ENCODE results near the gene SLC66A2. TPM values are rescaled to one million over a fixed set of nuclear protein-coding genes. Genes with fewer than 3 reads are reported as not detected.

Gene SLC66A2
- total and polyA plus RNA-seq, 2 donors (not counting 1 experiment from before 2014, with no cell fraction given) = 44.4 to 45.1 TPM

DNA sequence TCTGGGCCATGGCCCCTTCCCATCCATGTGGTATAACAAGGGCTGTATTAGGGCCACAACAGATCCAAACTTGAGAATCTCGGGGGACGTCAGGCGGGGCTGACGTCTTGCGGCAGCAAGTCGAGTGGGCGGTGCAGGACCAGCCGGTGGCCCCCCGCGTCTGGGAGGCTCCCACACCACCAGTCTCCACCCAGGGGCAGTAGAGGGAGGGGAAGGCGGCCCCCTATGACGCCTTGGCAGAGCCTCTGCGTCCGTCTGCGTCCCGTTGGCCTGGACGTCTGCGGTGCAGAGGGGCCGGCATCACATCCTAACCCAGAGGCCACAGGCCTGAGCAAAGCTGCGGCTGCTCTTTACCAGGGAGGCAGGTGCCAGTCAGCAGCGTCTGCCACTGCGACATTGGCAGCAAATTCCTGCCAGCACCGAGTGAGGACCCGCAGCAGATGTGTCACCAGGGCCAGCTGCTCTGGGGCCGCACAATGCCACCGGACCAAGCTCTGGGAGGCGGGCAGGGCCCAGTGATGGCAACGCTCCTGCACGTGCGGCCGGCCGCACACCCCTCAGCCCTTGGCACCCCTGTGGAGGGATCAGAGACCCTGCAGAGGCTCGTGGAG is 79.9 kb downstream of the SLC66A2 start:
- no peaks in the 10 kb centered on the region for H3K36me3 ChIP-seq (replicated peaks in 1 of 2; ENCODE audit: control extremely low read depth in 1 of 2, control insufficient read depth in 1 of 2, extremely low read depth in 1 of 2, insufficient read depth in 2 of 2, low read length in 1 of 2)
- ChIA-PET POLR2A (no interaction called here), CTCF (no interaction called here)
- no peak for ATAC-seq (ENCODE audit: low read depth)
- no peak overlapping the region for H3K4me2 ChIP-seq (replicated peaks; ENCODE audit: low read depth, low read length, poor library complexity, severe bottlenecking)
- no peak overlapping the region for H3K4me3 ChIP-seq (ENCODE audit: control extremely low read depth in 1 of 5, extremely low read depth in 1 of 5, insufficient read depth in 1 of 5, low read depth in 2 of 5, low read length in 4 of 5)
- H3K27me3 Mint-ChIP-seq = no peaks in the 10 kb centered on the region
- H3K27ac ChIP-seq (ENCODE audit: low read length in 2 of 2) = no peak overlapping the region
- TF ChIP-seq, protein P1, sequence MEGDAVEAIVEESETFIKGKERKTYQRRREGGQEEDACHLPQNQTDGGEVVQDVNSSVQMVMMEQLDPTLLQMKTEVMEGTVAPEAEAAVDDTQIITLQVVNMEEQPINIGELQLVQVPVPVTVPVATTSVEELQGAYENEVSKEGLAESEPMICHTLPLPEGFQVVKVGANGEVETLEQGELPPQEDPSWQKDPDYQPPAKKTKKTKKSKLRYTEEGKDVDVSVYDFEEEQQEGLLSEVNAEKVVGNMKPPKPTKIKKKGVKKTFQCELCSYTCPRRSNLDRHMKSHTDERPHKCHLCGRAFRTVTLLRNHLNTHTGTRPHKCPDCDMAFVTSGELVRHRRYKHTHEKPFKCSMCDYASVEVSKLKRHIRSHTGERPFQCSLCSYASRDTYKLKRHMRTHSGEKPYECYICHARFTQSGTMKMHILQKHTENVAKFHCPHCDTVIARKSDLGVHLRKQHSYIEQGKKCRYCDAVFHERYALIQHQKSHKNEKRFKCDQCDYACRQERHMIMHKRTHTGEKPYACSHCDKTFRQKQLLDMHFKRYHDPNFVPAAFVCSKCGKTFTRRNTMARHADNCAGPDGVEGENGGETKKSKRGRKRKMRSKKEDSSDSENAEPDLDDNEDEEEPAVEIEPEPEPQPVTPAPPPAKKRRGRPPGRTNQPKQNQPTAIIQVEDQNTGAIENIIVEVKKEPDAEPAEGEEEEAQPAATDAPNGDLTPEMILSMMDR (IDR thresholded peaks at IDR 0.05) = no peak
- no peak for TF ChIP-seq EZH2 (IDR thresholded peaks at IDR 0.05; ENCODE audit: borderline replicate concordance, insufficient read depth, low read depth, low read length, poor library complexity, severe bottlenecking)
- no peak overlapping the region for H2AFZ ChIP-seq (ENCODE audit: insufficient read depth, low read depth, low read length, poor library complexity, severe bottlenecking)
- no peaks in the 10 kb centered on the region for H3K4me1 Mint-ChIP-seq
- H3K9me3 Mint-ChIP-seq (ENCODE audit: insufficient read depth) = no peaks in the 10 kb centered on the region
- H3K4me3 Mint-ChIP-seq = no peak overlapping the region
- peaks cover 0 to 5% (median 0%) of the 10 kb centered on the region in 3 donors for H3K9me3 ChIP-seq (ENCODE audit: control extremely low read depth in 1 of 3, control insufficient read depth in 2 of 3, insufficient read depth in 1 of 3, low read length in 2 of 3)
- 90% methylated on average over 28 of the region's 33 CpGs for WGBS (ENCODE audit: insufficient coverage)
- no peak overlapping the region for H3K9ac ChIP-seq (ENCODE audit: low read length)
- no peaks in the 10 kb centered on the region for H4K20me1 ChIP-seq (ENCODE audit: control insufficient read depth, insufficient read depth, low read length, poor library complexity, severe bottlenecking)
- no peak for DNase-seq
- intact Hi-C loops (cut with micrococcal nuclease) = no loop called here
- no peaks in the 10 kb centered on the region for H3K4me1 ChIP-seq (ENCODE audit: control insufficient read depth in 2 of 2, insufficient read depth in 2 of 2, low read length in 2 of 2)
- no peaks in the 10 kb centered on the region for H3K79me2 ChIP-seq (ENCODE audit: control insufficient read depth, insufficient read depth, low read length)
- peaks cover 0 to 4% (median 0%) of the 10 kb centered on the region in 4 experiments for H3K27me3 ChIP-seq (replicated peaks in 1 of 4; ENCODE audit: control extremely low read depth in 1 of 4, control insufficient read depth in 3 of 4, insufficient read depth in 4 of 4, low read length in 3 of 4)
- no peak overlapping the region for H3K27ac Mint-ChIP-seq

DNA sequence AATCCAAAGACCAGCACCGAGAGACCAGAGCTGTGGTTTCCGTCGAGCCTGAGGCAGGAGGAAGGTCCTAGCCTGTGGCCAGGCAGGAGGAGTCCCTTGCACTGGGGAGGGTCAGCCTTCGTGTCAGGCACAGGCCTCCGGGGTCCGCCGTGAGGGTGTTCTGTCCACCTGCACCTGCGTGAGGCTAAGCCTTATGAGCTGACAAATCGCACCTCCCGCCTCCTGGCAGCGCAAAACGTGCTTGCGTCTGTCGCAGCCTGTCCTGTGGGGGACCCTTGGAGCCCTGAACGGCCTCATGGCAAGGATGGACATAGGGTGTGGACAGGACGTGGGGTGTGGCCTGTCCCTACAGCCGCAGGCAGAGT is 80.4 kb downstream of the SLC66A2 start:
- H3K27ac Mint-ChIP-seq = no peak overlapping the region
- 94% methylated on average over 17 of the region's 17 CpGs for WGBS (ENCODE audit: insufficient coverage)
- H3K4me2 ChIP-seq (replicated peaks; ENCODE audit: low read depth, low read length, poor library complexity, severe bottlenecking) = no peak overlapping the region

More for the DNA sequence above, 80.4 kb downstream of the SLC66A2 start:
- Mint-ChIP-seq H3K4me3 (no peak overlapping the region), H3K4me1 (no peaks in the 10 kb centered on the region), H3K9me3 (ENCODE audit: insufficient read depth) (no peaks in the 10 kb centered on the region), H3K27me3 (no peaks in the 10 kb centered on the region)
- Histone ChIP-seq H3K4me3 (ENCODE audit: control extremely low read depth in 1 of 5, extremely low read depth in 1 of 5, insufficient read depth in 1 of 5, low read depth in 2 of 5, low read length in 4 of 5) (no peak overlapping the region), H3K79me2 (ENCODE audit: control insufficient read depth, insufficient read depth, low read length) (no peaks in the 10 kb centered on the region), H3K27ac (ENCODE audit: low read length in 2 of 2) (no peak overlapping the region), H3K36me3 (replicated peaks in 1 of 2; ENCODE audit: control extremely low read depth in 1 of 2, control insufficient read depth in 1 of 2, extremely low read depth in 1 of 2, insufficient read depth in 2 of 2, low read length in 1 of 2) (no peaks in the 10 kb centered on the region), H3K9ac (ENCODE audit: low read length) (no peak overlapping the region), H3K9me3 (ENCODE audit: control extremely low read depth in 1 of 3, control insufficient read depth in 2 of 3, insufficient read depth in 1 of 3, low read length in 2 of 3) (peaks cover 0 to 5% (median 0%) of the 10 kb centered on the region in 3 donors), H3K27me3 (replicated peaks in 1 of 4; ENCODE audit: control extremely low read depth in 1 of 4, control insufficient read depth in 3 of 4, insufficient read depth in 4 of 4, low read length in 3 of 4) (peaks cover 0 to 4% (median 0%) of the 10 kb centered on the region in 4 experiments), H4K20me1 (ENCODE audit: control insufficient read depth, insufficient read depth, low read length, poor library complexity, severe bottlenecking) (no peaks in the 10 kb centered on the region), H3K4me1 (ENCODE audit: control insufficient read depth in 2 of 2, insufficient read depth in 2 of 2, low read length in 2 of 2) (no peaks in the 10 kb centered on the region), H2AFZ (ENCODE audit: insufficient read depth, low read depth, low read length, poor library complexity, severe bottlenecking) (no peak overlapping the region)
- ChIA-PET POLR2A (no interaction called here), CTCF (no interaction called here)
- TF ChIP-seq, protein P1 (IDR thresholded peaks at IDR 0.05) = no peak
- no peak for TF ChIP-seq EZH2 (IDR thresholded peaks at IDR 0.05; ENCODE audit: borderline replicate concordance, insufficient read depth, low read depth, low read length, poor library complexity, severe bottlenecking)
- no peak for DNase-seq
- intact Hi-C loops (cut with micrococcal nuclease) = no loop called here
- ATAC-seq (ENCODE audit: low read depth) = no peak

All from B cell (primary cell).